Neural progenitor cell (in vitro differentiated cells): ENCODE data around the gene HS3ST5.

ENCODE experiments used
- EZH2 ChIP-seq: fragments of 200-600 bp; sonication (generic); IDR thresholded peaks from 2 replicates; pipeline ENCODE4 v1.6.1; 2017; ENCODE audit warnings: antibody characterized with exemption, mild to moderate bottlenecking, moderate library complexity
- EZH2phosphoT487 ChIP-seq: fragments of 200-600 bp; sonication (generic); IDR thresholded peaks from 2 replicates; pipeline ENCODE4 v1.6.1; 2017; ENCODE audit warnings: antibody characterized with exemption
- TF ChIP-seq, protein P1 (sequence below): fragments of 200-600 bp; sonication (generic); IDR thresholded peaks from 2 replicates; pipeline ENCODE4 v1.5.1; 2017; ENCODE audit warnings: antibody characterized with exemption, mild to moderate bottlenecking

DNA sequence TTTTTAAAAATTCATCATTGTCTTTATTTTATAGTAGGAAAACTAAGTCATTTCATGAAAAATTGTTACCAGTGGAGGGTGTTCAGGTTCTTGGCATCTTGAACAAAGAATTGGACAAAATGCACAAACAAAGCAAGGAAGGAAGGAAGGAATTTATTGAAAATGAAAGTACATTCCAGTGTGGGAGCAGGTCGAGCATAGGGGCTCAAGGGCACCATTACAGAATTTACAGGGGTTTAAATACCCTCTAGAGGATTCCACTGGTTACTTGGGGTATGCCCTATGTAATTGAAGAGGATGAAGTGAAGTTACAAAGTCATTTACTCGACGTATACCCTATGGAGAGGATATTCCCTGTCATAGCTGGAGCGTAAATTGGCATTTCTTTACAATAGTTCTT lies 334.5 kb downstream of the HS3ST5 start:
- TF ChIP-seq, protein P1, sequence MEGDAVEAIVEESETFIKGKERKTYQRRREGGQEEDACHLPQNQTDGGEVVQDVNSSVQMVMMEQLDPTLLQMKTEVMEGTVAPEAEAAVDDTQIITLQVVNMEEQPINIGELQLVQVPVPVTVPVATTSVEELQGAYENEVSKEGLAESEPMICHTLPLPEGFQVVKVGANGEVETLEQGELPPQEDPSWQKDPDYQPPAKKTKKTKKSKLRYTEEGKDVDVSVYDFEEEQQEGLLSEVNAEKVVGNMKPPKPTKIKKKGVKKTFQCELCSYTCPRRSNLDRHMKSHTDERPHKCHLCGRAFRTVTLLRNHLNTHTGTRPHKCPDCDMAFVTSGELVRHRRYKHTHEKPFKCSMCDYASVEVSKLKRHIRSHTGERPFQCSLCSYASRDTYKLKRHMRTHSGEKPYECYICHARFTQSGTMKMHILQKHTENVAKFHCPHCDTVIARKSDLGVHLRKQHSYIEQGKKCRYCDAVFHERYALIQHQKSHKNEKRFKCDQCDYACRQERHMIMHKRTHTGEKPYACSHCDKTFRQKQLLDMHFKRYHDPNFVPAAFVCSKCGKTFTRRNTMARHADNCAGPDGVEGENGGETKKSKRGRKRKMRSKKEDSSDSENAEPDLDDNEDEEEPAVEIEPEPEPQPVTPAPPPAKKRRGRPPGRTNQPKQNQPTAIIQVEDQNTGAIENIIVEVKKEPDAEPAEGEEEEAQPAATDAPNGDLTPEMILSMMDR = no peak
- TF ChIP-seq EZH2phosphoT487 (no peak), EZH2 (no peak)
